CD14-positive monocyte (primary cell): ENCODE results near the gene SYNE3. TPM values are rescaled to one million over a fixed set of nuclear protein-coding genes. Genes with fewer than 3 reads are reported as not detected.
A peak's percentile ranks its signal among the peaks of the same experiment; 100 is the strongest.

Experiments used
- DNase-seq, 3 donors: peaks; one replicate each; pipeline ENCODE4 v3.0.0-alpha.2; 2011 to 2022
- H2AFZ ChIP-seq: 2 replicates; pipeline ENCODE4 v1.6.0; 2012; ENCODE audit warnings: mild to moderate bottlenecking, low read depth, low read length, inconsistent platforms; ENCODE audit not compliant: insufficient read depth, poor library complexity, severe bottlenecking
- H3K27ac ChIP-seq, 2 donors: 1 replicate in 1 of 2; 2 replicates in 1 of 2; pipeline ENCODE4 v1.5.1; 2012 to 2013; ENCODE audit warnings: low read length in 2 of 2, control low read depth in 1 of 2, inconsistent platforms in 1 of 2, low read depth in 1 of 2, mild to moderate bottlenecking in 1 of 2
- H3K27me3 ChIP-seq, 2 donors: one replicate each; pipeline versions ENCODE4 v1.6.0 to v1.6.1; 2011 to 2013; ENCODE audit warnings: low read length in 2 of 2; ENCODE audit not compliant: control insufficient read depth in 2 of 2, insufficient read depth in 2 of 2
- H3K36me3 ChIP-seq, 2 donors: replicated peaks in 1 of 2; 1 replicate in 1 of 2; 2 replicates in 1 of 2; pipeline versions ENCODE4 v1.5.1 to v1.6.1; 2012 to 2013; ENCODE audit warnings: low read length in 2 of 2, control low read depth in 1 of 2, inconsistent platforms in 1 of 2, mild to moderate bottlenecking in 1 of 2; ENCODE audit not compliant: insufficient read depth in 2 of 2, control insufficient read depth in 1 of 2
- H3K4me1 ChIP-seq, 2 donors: 1 replicate in 1 of 2; 2 replicates in 1 of 2; pipeline versions ENCODE4 v1.5.1 to v1.6.1; 2012 to 2013; ENCODE audit warnings: low read length in 2 of 2, control low read depth in 1 of 2, inconsistent platforms in 1 of 2, mild to moderate bottlenecking in 1 of 2, moderate library complexity in 1 of 2; ENCODE audit not compliant: insufficient read depth in 2 of 2, control insufficient read depth in 1 of 2
- H3K4me2 ChIP-seq: replicated peaks from 2 replicates; pipeline ENCODE3; 2012; ENCODE audit warnings: low read length, moderate library complexity, mild to moderate bottlenecking; ENCODE audit not compliant: poor library complexity, severe bottlenecking; ENCODE audit errors: extremely low read depth
- H3K4me3 ChIP-seq, 3 experiments: fragments of 200-600 bp in 1 of 3; sonication (generic) in 1 of 3; replicated peaks in 1 of 3; 1 replicate in 2 of 3; 2 replicates in 1 of 3; pipeline ENCODE4 v1.5.1; 2011 to 2013; ENCODE audit warnings: low read length in 3 of 3, mild to moderate bottlenecking in 3 of 3, control low read depth in 2 of 3, low read depth in 2 of 3, inconsistent platforms in 1 of 3, moderate library complexity in 1 of 3
- H3K79me2 ChIP-seq: 2 replicates; pipeline ENCODE4 v1.6.0; 2012; ENCODE audit warnings: mild to moderate bottlenecking, control low read depth, inconsistent platforms, low read length, moderate library complexity; ENCODE audit not compliant: insufficient read depth
- H3K9ac ChIP-seq: 2 replicates; pipeline ENCODE4 v1.6.0; 2017; ENCODE audit warnings: low read length, mild to moderate bottlenecking; ENCODE audit not compliant: insufficient read depth, poor library complexity, severe bottlenecking
- H3K9me3 ChIP-seq, 2 donors: replicated peaks in 1 of 2; 1 replicate in 1 of 2; 2 replicates in 1 of 2; pipeline versions ENCODE4 v1.5.1 to v1.6.1; 2012 to 2013; ENCODE audit warnings: low read length in 2 of 2, control low read depth in 1 of 2; ENCODE audit not compliant: control insufficient read depth in 1 of 2, insufficient read depth in 1 of 2
- H4K20me1 ChIP-seq: 2 replicates; pipeline ENCODE4 v1.6.0; 2012; ENCODE audit warnings: mild to moderate bottlenecking, low read length, control low read depth, moderate library complexity; ENCODE audit not compliant: insufficient read depth
- H3K27ac Mint-ChIP-seq, 7 donors: one replicate each; pipeline ENCODE4 v1.8.0; 2020; ENCODE audit warnings: mild to moderate bottlenecking in 7 of 7, mixed read lengths in 7 of 7, moderate library complexity in 6 of 7, inconsistent platforms in 2 of 7
- H3K27me3 Mint-ChIP-seq, 3 donors: one replicate each; pipeline ENCODE4 v1.8.0; 2021 to 2022; ENCODE audit warnings: low read depth in 3 of 3, mild to moderate bottlenecking in 3 of 3, mixed read lengths in 3 of 3, moderate library complexity in 3 of 3, inconsistent platforms in 1 of 3
- H3K36me3 Mint-ChIP-seq, 2 donors: one replicate each; pipeline ENCODE4 v1.8.0; 2020; ENCODE audit warnings: mixed read lengths in 2 of 2, inconsistent platforms in 1 of 2, mild to moderate bottlenecking in 1 of 2
- H3K4me1 Mint-ChIP-seq: one replicate; pipeline ENCODE4 v1.8.0; 2020; ENCODE audit warnings: mild to moderate bottlenecking, mixed read lengths
- H3K4me3 Mint-ChIP-seq, 2 donors: one replicate each; pipeline ENCODE4 v1.8.0; 2020; ENCODE audit warnings: mild to moderate bottlenecking in 2 of 2, mixed read lengths in 2 of 2, moderate library complexity in 1 of 2
- H3K9me3 Mint-ChIP-seq, 7 donors: one replicate each; pipeline ENCODE4 v1.8.0; 2020 to 2022; ENCODE audit warnings: mixed read lengths in 7 of 7, mild to moderate bottlenecking in 6 of 7, moderate library complexity in 6 of 7, inconsistent platforms in 2 of 7
- CTCF ChIP-seq: fragments of 200-600 bp; IDR thresholded peaks from one replicate; pipeline ENCODE4 v1.8.0; 2022; ENCODE audit warnings: antibody characterized with exemption, mild to moderate bottlenecking
- WGBS: methylation state at CpG from one replicate; pipeline ENCODE4 v1.1.5; 2013; ENCODE audit warnings: missing lambda C conversion rate; ENCODE audit not compliant: insufficient coverage; 5-methylcytosine and 5-hydroxymethylcytosine counted together
- intact Hi-C, 2 donors: fragments of 100-400 bp; cut with micrococcal nuclease; formaldehyde crosslinking; loops; one replicate each; pipeline versions ENCODE4 v1.15.0 to v1.15.1; 2023
- polyA plus RNA-seq, 3 donors: library from polyadenylated mRNA; depleted of rRNA in 1 of 3; unstranded in 2 of 3; stranded (reverse) in 1 of 3; fragments of 300-500 nt in 2 of 3; fragments of >200 nt in 1 of 3; fragmentation: Illumina TruSeq in 2 of 3; gene quantifications; 1 replicate in 2 of 3; 2 replicates in 1 of 3; pipeline ENCODE4 v1.2.3, GENCODE V29; 2012 to 2021

Gene SYNE3
- polyA plus RNA-seq, 3 donors: 2.6 to 26.1 (median 3.5) TPM

GRCh38 chr14:95522556-95522955 is 6.1 kb upstream of the SYNE3 start:
- Mint-ChIP-seq H3K27me3 (peaks cover 0 to 7% (median 0%) of the 10 kb centered on the region in 3 donors), H3K4me3 (peak overlapping the region in 1 of 2 donors; percentile 59), H3K4me1 (peaks cover 91% of the 10 kb centered on the region), H3K27ac (peak overlapping the region; percentile 89 to 96 (median 92)), H3K9me3 (no peaks in the 10 kb centered on the region), H3K36me3 (peaks cover 0 to 3% of the 10 kb centered on the region in 2 donors)
- Histone ChIP-seq H3K9me3 (no peaks in the 10 kb centered on the region), H3K36me3 (no peaks in the 10 kb centered on the region), H3K27me3 (no peaks in the 10 kb centered on the region), H3K4me2 (peak overlapping the region; percentile 72), H3K79me2 (peaks cover 29% of the 10 kb centered on the region), H4K20me1 (peaks cover under 1% of the 10 kb centered on the region), H2AFZ (no peak overlapping the region), H3K9ac (peak overlapping the region; percentile 23), H3K27ac (peak overlapping the region; percentile 56 to 85), H3K4me3 (peak overlapping the region in 1 of 3 experiments; percentile 68), H3K4me1 (peaks cover 87 to 100% of the 10 kb centered on the region in 2 donors)
- WGBS: no CpG with 5 or more reads among the region's 4 CpGs
- intact Hi-C loops: loop anchor here in 1 of 2 donors (2.0 kb wide), 1 partner anchor 208 kb away; no protein-coding TSS in a partner anchor
- peak; percentile 58 to 75 (median 65) for DNase-seq
- no peak for TF ChIP-seq CTCF

- no peak overlapping the region for H3K4me3 Mint-ChIP-seq
- Histone ChIP-seq H3K79me2 (peaks cover 31% of the 10 kb centered on the region), H3K27ac (peak overlapping the region; percentile 56 to 85), H3K36me3 (no peaks in the 10 kb centered on the region), H3K9me3 (no peaks in the 10 kb centered on the region), H3K4me2 (peak overlapping the region; percentile 72), H3K4me1 (peaks cover 89 to 100% of the 10 kb centered on the region in 2 donors), H3K27me3 (no peaks in the 10 kb centered on the region), H3K4me3 (peak overlapping the region in 1 of 3 experiments; percentile 68), H2AFZ (no peak overlapping the region), H3K9ac (no peak overlapping the region), H4K20me1 (no peaks in the 10 kb centered on the region)
- WGBS: 90% methylated on average over 6 of the region's 11 CpGs
- H3K27ac Mint-ChIP-seq: peak overlapping the region; percentile 89 to 96 (median 91)
- TF ChIP-seq CTCF: no peak
- peak in 1 of 3 donors; percentile 8 for DNase-seq
- peaks cover 0 to 3% of the 10 kb centered on the region in 2 donors for H3K36me3 Mint-ChIP-seq
- H3K4me1 Mint-ChIP-seq: peaks cover 92% of the 10 kb centered on the region
- peaks cover 0 to 7% (median 0%) of the 10 kb centered on the region in 3 donors for H3K27me3 Mint-ChIP-seq
- intact Hi-C loops: loop anchor here in 1 of 2 donors (2.0 kb wide), 1 partner anchor 207 kb away; no protein-coding TSS in a partner anchor
- H3K9me3 Mint-ChIP-seq: no peaks in the 10 kb centered on the region
Observed at GRCh38 chr14:95522116-95522515, 5.7 kb upstream of the SYNE3 start.
